Caki2 (cell line): Measurements from ENCODE around the gene STARD10. TPM values are rescaled to one million over a fixed set of nuclear protein-coding genes. Genes with fewer than 3 reads are reported as not detected.

ENCODE experiments used
- DNase-seq: peaks from one replicate; pipeline ENCODE4 v3.0.0-alpha.2; 2015; ENCODE audit warnings: low read depth
- in situ Hi-C: cut with HindIII; loops from 2 replicates; pipeline ENCODE4 v1.10.0; 2016; ENCODE audit warnings: low sequenced_read_pairs, low pct_unique_long_range_greater_than_20kb, mixed read lengths
- total RNA-seq: library from RNA; depleted of rRNA; stranded (reverse); fragments of >200 nt; shearing (Covaris generic); gene quantifications from 2 replicates; pipeline ENCODE4 v1.2.3, GENCODE V29; 2014; ENCODE audit warnings: low replicate concordance; rRNA removed

The STARD10 gene
- total RNA-seq: 56.8 and 68.2 TPM in 2 replicates

DNA sequence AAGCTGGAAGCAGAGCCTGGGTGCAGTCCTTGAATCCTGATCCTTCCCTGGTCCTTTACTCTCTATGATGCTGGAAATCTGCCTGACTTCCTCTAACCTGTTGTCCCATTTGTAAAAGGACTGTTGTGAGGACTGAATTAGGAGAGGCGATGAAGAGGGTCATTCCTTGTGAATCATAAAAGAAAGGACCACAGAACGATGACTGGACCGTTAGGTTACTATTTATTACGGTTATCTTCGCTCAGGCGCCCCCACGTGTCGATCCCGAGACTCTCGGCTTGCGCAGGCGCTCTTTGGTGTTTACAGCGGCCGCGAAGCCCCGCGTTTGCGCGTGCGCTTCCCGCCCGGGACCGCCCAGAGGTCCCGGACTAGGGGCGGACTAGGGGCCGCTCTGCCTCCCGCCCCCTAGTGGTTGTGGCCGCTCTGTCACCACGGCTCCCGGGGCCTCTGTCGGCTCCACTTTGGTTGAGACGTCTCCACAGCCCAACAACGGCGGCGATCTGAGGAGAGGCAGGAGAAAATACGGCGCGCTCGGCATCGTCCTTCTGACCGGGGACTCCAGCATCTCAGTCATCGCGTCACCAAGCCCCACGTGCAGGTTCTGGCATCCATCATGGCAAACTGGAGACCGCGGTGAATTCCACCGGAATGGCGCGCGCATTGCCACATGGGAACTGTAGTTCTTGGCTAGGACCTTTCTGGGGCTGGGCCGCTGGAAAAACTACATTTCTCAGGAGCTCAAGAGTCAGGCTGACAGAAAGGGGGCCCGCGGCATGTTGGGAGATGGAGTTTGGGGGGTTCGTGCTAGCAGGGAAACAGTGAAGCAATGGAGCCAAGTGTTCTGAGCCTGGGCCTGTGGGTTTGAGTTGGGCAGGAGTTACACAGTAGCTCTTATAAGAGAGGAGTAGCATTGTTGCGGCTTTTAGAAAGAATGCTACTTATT is at the start of gene STARD10:
TSS of gene STARD10 (minus strand) at position 623 of the 943 bp plus-strand sequence. CDS start 12,866 bp downstream, outside the sequence.
- in situ Hi-C loops: no loop called here
- peak; percentile 92 for DNase-seq

GRCh38 chr11:72842653-72843330 is 48.9 kb upstream of the STARD10 start:
- in situ Hi-C loops: no loop called here
- no peak for DNase-seq

GRCh38 chr11:72842126-72842525 is 48.3 kb upstream of the STARD10 start:
- DNase-seq: no peak
- in situ Hi-C loops: no loop called here

DNA sequence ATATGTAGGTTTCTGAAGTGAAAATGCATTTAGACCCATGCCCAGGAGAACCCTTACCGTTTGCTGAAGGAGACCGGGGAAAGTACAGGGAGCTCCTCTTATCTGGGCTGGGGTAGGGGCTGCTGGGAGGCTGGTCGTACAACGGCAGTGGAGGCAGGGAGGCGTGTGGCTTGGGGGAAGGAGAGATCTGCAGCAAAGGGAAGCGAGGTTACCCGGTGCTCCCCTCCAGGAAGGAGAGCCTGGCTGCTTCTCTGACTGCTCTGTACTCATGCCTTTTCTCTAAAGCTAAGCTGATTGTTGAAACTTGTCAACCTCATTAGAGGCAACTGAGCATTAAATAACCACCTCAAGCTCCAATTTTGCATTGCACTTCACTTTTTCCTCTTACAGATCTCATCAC is 47.5 kb upstream of the STARD10 start:
- in situ Hi-C loops: no loop called here
- no peak for DNase-seq

GRCh38 chr11:72840780-72841179 is 46.9 kb upstream of the STARD10 start:
- peak; percentile 13 for DNase-seq
- in situ Hi-C loops: no loop called here

DNA sequence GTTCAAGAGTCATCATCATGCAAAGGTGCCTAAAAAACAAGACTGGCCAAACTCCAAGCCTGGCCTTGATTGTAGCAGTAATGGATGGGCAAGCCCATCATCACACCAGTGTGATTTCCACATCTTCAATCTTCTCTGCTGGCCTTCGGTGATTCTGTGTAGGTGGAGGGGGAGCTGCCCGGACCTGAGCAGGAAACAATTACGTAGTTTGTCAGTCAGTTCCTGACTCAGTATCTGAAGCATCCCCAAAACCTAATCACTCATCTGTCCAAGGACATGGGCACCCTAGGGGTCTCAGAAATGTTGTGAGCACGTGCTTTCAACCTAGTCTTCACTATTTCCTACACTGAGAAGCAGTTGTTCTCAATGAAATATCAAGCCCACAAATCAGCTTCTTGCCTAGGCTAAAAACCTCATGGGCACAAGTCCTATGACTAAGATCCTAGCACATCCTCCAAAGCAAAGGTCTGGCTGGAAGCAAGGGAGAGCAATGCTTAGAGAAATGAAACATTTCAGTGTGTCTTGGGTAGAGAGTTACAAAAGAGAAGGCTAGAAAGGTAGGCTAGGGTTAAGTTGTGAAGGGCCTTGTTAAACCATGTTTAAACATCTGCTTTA is 45.0 kb upstream of the STARD10 start:
- in situ Hi-C loops: no loop called here

DNA sequence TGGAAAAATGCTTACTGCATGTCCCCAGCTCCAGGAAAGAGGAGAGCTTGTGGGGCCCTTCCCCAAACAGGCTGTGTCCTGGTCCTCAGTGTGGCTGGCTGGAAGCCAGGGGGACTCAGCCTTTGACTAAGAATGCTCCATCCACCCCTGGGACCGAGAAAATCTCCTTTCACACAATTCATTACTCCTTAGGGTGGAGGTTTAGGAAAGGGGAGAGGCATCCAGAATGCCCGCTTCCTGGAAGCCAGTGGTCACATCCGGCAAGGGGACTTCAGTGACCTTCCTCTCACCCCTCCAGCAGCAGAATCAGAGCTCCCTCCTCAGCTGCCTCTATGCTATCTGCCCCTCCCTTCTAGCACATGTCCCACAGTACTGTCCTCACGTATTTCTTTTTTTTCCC is 42.3 kb upstream of the STARD10 start:
- in situ Hi-C loops: no loop called here
- no peak for DNase-seq

More for the DNA sequence above, 45.0 kb upstream of the STARD10 start:
- no peak for DNase-seq

DNA sequence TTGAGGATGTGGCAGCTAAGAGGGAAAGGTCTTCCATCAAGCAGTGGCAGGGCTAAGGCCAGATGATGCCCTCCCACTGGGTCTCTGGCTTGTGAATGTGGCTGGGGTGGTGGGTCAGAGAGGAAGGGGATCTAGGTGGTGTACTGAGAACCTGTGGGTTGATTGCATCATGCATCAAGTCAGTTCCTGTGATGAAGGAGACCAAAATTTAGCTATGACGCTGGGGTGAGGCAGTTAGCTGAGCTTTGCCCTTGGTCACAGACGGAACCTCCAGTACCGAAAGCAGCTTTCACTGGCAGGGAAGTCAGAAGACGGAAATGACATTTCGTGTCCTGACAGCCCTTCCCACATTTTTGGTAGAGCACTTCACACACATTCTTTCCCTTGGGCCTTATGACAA is 41.1 kb upstream of the STARD10 start:
- in situ Hi-C loops: no loop called here
- no peak for DNase-seq

GRCh38 chr11:72833811-72834493 is 40.1 kb upstream of the STARD10 start:
- in situ Hi-C loops: no loop called here
- DNase-seq: no peak

DNA sequence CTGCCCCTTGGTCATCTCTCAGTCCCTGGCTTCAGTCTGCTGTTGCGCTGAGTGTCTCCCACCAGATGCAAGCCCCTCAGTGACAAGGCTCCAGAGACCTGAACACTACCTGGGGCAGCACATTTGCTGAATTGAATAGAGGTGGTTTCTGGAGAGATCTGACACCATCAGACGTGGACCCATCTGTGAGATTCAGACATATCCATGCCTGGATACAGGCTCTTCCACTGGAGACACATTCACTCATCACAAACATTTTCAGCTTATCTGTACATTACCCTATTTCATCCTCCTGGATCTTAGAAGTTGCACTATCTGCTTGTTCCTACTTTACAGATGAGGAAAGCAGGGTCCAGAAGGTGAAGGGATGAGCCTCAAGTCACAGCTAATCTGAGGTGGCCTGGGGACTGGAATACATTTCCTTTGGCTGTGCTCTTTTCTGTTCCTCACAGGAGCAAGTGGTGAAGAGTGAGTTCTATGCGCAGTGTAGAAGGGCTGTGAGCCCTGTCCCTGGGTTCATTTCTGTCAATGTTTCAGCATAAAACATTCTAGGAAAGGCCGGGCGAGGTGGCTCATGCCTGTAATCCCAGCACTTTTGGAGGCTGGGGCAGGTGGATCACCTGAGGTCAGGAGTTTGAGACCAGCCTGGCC is 39.4 kb upstream of the STARD10 start:
- DNase-seq: no peak
- in situ Hi-C loops: no loop called here

DNA sequence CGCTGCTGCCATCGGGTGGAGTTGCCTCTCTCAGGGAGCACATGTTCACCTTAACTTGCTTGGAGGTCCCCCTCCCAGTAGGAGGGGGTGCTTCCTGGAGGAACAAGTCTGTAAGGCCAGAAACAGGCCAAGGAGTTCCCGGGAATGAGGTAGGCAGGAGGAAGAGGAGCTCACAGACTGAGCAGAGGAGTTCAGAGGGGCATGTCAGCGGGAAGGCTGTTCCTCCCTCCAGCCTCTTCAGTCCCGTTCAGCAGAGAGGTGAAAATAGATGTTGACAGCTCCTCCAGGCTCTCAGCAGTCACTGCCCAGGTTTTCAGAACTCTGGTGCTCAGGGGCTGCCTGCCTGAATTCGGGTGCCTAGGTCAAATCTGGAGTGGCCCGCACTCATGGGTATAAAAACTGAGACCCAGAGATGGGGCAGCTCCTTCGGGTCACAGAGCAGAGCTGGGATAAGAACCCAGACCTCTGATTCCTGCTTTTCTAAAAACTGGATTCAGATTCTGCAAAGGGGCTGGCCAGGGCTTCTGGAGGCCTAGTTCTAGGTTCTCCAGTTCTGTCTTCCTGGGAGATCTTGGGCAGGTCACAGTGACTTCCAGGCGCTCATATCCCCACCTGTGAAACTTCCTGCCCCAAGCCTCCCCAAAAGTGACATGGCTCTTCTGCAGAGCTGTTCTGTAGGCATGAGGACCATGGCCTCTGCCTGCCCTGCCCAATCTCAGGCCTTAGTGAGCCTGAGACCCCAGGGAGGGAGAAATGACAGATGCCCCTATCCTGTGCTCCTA is 38.6 kb upstream of the STARD10 start:
- in situ Hi-C loops: no loop called here
- DNase-seq: no peak

DNA sequence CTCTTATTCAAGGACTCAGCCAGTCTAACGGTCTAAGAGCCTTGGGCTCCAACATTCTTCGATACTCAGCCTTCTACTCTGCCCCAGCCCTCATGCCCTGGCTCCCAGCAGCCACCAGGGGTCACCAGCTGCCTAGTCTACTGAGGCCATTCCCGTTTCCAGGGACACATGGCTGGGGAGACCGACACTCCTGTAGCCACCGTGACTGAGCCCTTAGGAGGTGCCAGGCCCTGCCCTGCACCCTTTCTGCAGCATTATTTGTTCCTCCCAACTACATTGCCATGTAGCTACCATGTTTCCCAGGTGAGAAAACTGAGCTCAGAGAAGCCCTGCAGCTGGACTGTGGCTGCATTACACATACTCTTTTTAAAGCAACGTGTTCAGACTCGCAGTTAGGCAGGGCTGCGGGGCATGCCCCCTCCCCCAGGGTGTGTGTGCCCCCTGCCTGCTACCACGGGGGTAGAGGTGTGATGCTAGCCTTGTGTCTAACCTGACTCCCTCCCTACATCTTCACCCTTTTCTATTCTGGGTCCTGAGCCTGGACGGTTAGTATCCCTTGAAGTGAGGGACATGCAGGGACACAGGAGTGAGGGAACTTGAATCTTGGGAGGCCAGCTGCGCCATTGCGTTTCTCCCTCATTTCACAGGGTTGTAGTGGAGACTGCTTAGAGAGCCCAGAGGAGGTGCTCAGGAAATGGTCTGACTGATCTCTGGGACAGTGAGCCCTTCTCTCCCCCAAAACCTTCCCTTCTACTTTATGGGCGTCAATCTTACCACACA is 37.9 kb upstream of the STARD10 start:
- DNase-seq: peak; percentile 50
- in situ Hi-C loops: no loop called here

DNA sequence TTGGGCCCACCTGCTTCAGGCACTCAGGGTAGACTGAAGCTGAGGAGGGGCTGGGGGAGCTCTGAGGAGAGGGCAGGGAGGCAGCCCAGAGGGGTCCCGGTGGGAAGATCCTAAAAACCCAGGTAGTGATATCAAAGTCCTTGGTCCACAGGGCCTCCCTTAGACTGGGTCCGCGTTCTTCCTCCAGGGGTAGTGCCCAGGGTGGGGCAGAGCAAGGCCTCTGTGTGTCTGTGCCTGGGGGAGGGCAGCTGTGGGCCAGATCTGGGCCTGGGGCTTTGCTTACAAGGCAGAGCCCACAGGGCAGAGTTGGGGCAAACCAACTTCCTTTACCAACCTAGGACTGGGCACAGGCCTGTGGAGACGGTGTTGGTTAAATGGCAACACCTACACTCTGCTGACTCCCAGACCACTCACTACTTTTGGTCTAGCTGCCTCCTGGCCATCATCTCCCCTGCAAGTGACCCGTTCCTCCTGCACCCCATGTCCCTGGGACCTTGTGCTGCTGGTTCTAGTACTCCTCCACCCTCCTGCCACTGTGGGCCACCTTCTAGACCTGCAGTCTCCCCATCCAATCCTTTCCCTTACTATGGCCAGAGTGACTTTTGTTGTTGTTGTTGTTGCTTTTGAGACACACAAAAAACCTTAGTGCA is 36.2 kb upstream of the STARD10 start:
- in situ Hi-C loops: no loop called here
- no peak for DNase-seq

GRCh38 chr11:72829178-72829577 is 35.3 kb upstream of the STARD10 start:
- in situ Hi-C loops: no loop called here
- no peak for DNase-seq

DNA sequence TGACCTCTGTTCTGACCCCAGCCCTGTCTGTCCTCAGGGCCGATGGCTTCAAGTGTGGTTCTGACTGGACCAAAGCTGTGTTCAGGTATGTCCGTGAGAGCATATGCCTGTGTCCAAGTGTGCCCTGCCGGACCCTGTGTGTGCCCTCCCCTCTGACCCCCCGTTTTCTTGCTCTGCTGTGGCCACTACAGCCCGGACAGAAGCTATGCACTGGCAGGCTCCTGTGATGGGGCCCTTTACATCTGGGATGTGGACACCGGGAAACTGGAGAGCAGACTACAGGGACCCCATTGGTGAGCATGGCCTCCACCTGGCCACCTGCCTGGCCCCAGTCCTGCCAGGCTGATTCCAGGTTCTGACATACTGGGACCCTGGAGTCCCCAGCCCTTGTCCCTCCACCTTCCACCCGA is 34.9 kb upstream of the STARD10 start:
- DNase-seq: no peak
- in situ Hi-C loops: no loop called here

DNA sequence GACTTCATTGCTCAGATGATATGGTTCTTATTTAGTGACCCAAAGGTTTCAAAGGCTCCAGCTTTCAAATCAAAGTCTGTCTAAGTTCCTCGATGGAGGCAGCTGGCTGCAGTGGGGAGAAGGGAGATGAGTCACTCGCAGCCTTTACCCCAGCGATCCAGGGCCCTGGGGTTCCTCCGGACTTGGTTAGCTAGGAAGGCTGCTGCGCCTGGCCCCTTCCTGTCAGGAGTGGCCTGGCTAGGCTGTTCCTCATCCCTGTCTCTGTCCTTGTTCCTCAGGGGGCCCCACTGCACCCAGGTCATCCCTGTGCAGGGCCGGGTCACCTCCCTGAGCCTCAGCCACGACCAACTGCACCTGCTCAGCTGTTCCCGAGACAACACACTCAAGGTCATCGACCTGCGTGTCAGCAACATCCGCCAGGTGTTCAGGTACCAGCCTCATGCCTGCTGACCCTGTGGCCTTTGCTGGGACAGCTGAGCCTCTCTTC is 34.3 kb upstream of the STARD10 start:
- no peak for DNase-seq
- in situ Hi-C loops: no loop called here
